Skin epidermis (tissue), 12 donors: ENCODE measurements around the gene LYPD6.

Source experiments
- H3K27ac ChIP-seq, 21 experiments: fragments of 200-600 bp; sonication (generic) in 11 of 21; one replicate each; pipeline ENCODE4 v1.5.0; 2020; ENCODE audit warnings: mild to moderate bottlenecking in 3 of 21, inconsistent platforms in 2 of 21, moderate library complexity in 2 of 21
- H3K4me3 ChIP-seq, 7 experiments: fragments of 200-600 bp; sonication (generic) in 2 of 7; one replicate each; pipeline ENCODE4 v1.5.0; 2020; ENCODE audit warnings: inconsistent platforms in 2 of 7, mild to moderate bottlenecking in 2 of 7, moderate library complexity in 1 of 7

LYPD6 gene

DNA sequence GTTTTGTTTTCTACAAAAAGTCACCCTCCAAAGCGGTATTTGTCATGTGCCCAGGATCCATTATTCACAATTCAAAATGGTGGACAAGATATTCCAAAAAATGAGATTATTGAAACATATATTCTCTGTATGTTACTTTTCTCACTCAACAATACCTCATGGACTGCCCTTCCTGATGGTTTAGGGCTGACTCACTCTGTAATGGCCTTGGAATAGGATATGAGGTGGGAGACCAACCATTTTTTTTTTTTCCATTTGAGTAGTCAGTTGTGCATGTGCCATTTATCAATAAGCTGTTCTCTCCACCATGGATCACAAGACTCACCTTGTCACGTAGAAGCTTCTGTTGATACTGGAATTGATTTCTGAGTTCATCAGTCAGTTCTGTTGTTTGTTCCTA is 64.5 kb downstream of the LYPD6 start:
- H3K4me3 ChIP-seq, result no peak overlapping the region
- no peak overlapping the region for H3K27ac ChIP-seq

GRCh38 chr2:149399934-149400615 is 69.7 kb downstream of the LYPD6 start:
- H3K4me3 ChIP-seq, result no peak overlapping the region
- no peak overlapping the region for H3K27ac ChIP-seq

GRCh38 chr2:149400997-149401396 is 70.6 kb downstream of the LYPD6 start:
- no peak overlapping the region for H3K27ac ChIP-seq

DNA sequence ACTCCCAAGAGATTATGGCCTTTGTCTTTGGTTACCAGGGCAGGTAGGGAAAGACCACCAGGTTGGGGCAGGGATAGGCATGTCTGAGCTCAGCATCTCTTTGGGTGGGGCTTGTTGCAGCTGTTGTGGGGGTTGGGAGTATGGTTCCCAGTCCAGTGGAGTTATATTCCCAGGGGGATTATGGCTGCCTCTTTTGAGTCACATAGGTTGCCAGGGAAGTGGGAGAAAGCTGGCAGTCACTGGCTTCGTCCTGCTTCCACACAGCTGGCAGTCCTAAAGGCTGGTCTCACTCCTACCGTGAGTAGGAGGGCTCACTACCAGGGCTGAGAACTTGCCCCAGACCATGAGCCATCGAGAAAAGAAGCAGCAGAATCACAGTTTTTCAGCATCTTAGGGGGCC is 79.1 kb downstream of the LYPD6 start:
- Histone ChIP-seq H3K4me3 (no peak overlapping the region), H3K27ac (no peak overlapping the region)

More at GRCh38 chr2:149400997-149401396, 70.6 kb downstream of the LYPD6 start:
- no peak overlapping the region for H3K4me3 ChIP-seq

- H3K27ac ChIP-seq, result no peak overlapping the region
These were observed 80.5 kb downstream of the LYPD6 start for GRCh38 chr2:149410701-149411484.

GRCh38 chr2:149413487-149413886 is 83.1 kb downstream of the LYPD6 start:
- Histone ChIP-seq H3K27ac (no peak overlapping the region), H3K4me3 (no peak overlapping the region)

More at GRCh38 chr2:149410701-149411484, 80.5 kb downstream of the LYPD6 start:
- H3K4me3 ChIP-seq, result no peak overlapping the region

- Histone ChIP-seq H3K27ac (no peak overlapping the region), H3K4me3 (no peak overlapping the region)
These were observed 84.7 kb downstream of the LYPD6 start for GRCh38 chr2:149415086-149415485.

DNA sequence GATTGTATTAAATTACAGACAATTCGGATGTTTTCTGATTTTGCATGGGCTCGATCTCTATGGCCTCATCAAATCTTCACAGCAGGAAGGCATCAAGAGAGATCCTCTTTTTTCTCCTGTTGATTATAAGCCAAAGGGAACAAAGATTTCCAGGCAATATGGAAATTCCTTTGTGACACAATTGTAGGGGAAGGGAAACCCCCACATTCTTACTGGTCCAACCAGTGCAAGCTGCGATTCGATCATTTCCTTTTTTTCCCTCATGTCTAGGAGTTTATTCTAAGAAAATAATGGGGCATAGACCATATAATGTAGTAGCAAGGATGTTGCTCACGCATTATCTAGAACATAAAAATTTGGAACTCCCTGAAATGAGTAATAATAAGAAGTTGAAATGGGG is 87.7 kb downstream of the LYPD6 start:
- Histone ChIP-seq H3K27ac (no peak overlapping the region), H3K4me3 (no peak overlapping the region)

DNA sequence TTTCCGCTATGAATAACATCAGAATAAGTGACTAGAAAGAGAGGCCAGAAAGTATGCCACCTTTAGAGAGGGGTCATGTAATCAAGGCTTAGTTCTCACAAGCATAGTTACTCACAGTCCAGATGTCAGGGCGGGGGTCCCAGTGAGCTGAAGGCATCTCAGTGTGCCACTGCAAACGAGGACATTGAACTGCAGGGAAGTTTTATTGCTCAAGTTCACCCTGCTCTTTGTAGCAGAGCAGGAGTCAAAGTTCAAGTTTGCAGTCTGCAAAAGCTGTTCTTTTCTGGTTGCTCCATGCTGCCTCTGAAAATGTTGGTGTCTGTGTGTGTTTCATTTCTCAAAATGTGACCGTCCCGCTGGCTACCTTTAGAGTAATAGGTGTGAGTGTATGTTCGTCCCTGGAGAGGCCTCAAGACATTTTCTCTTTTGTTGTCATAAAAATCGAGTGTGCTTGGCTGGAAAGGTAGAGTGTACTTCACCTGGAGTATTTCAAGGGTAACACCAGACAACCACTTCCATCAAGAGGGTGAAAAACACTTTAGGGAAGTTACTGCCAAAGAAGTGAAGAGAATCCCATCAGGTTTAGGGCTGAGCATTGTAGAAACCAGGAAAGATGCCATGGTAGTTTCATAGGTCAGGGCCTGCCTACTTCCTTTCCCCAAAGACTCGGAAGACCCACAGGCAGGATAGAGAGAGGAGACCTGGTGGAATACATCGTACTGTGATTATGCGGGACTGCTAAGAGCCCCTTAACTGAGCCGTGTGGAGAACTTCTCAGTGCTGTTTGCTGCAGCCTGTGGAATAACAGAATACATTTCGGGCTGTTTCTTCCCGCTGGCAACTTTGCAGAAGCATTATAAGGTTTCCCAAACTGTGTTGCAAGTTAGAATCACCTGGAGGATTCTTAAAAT is 89.9 kb downstream of the LYPD6 start:
- H3K27ac ChIP-seq, result no peak overlapping the region
- no peak overlapping the region for H3K4me3 ChIP-seq

DNA sequence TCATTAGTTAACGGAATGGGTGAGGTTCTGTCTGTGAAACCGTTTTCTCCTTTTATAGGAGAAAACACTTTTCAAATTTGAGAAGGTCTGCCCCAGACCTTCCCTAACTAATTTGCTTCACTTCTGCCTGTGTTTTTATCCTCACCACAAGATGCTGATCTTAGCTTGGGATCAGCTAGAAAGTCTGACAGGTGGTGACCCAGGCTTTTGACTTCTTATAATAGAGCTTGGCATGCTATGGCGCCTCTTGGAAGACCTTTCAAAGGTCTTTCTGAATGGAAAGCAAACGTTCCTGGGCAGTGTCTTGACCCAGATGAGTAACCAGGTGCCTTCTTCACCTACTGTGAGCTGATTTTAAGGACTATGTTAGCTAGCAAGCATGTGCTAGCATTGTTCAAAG is 91.4 kb downstream of the LYPD6 start:
- no peak overlapping the region for H3K4me3 ChIP-seq
- no peak overlapping the region for H3K27ac ChIP-seq

- H3K4me3 ChIP-seq, result no peak overlapping the region
- no peak overlapping the region for H3K27ac ChIP-seq
These were observed 92.1 kb downstream of the LYPD6 start for GRCh38 chr2:149422337-149422990.

- Histone ChIP-seq H3K4me3 (no peak overlapping the region), H3K27ac (no peak overlapping the region)
These were observed 92.6 kb downstream of the LYPD6 start for GRCh38 chr2:149422991-149423338.

DNA sequence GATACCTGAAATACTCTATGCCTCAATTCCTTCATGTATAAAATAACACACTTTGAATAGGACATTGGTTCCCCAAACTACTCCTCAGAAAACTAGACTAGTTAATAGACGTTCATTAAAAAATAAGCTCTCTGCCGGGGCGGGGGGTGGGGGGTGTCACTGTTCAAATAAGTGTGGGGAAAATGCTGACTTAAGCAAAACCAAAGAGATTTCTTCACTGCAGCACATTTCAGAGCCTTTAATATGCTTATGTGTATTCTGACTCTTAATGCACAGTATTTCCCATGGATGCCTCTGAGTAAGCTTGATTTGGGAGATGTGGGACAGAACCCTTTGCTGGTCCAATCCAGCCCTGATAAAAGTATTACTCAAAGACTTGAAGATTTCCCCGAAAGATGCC is 93.2 kb downstream of the LYPD6 start:
- no peak overlapping the region for H3K27ac ChIP-seq

DNA sequence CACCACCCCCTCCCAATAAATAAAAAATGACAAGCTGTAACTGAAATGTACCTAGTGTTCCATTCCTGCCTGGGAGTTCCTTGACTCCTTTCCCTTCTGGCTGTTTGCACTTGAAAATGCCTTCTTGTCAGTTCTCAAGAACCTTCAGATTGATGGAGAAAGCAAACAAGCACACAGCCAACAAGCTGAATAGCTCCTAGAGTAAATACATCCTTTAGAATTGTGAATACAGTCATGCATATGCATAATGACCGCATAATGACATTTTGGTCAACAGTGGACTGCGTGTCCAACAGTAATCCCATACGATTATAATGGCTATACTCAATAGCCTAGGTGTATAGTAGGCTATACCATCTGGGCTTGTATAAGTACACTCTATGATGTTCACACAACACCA is 97.0 kb downstream of the LYPD6 start:
- no peak overlapping the region for H3K27ac ChIP-seq
- no peak overlapping the region for H3K4me3 ChIP-seq

More for the DNA sequence above, 93.2 kb downstream of the LYPD6 start:
- H3K4me3 ChIP-seq, result no peak overlapping the region

DNA sequence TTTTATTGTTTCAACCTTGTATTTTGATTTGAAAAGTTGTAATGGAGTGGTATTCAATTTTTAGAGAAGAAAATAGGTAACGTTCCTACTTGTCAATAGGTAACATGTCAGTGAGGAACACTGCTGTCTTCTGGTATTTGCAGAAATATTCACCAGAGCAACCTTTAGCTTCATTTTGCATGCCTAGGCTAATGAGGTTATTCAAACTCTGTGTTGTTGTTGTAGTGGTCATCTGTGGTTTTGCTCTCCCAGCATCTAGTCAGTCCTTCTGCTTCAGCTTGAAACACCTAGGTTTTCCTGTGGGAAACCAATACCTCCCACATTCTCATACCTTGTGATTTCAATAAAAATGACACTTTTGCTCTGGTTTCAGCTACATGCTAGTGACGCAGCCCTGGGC is 98.4 kb downstream of the LYPD6 start:
- H3K27ac ChIP-seq, result no peak overlapping the region
- no peak overlapping the region for H3K4me3 ChIP-seq

DNA sequence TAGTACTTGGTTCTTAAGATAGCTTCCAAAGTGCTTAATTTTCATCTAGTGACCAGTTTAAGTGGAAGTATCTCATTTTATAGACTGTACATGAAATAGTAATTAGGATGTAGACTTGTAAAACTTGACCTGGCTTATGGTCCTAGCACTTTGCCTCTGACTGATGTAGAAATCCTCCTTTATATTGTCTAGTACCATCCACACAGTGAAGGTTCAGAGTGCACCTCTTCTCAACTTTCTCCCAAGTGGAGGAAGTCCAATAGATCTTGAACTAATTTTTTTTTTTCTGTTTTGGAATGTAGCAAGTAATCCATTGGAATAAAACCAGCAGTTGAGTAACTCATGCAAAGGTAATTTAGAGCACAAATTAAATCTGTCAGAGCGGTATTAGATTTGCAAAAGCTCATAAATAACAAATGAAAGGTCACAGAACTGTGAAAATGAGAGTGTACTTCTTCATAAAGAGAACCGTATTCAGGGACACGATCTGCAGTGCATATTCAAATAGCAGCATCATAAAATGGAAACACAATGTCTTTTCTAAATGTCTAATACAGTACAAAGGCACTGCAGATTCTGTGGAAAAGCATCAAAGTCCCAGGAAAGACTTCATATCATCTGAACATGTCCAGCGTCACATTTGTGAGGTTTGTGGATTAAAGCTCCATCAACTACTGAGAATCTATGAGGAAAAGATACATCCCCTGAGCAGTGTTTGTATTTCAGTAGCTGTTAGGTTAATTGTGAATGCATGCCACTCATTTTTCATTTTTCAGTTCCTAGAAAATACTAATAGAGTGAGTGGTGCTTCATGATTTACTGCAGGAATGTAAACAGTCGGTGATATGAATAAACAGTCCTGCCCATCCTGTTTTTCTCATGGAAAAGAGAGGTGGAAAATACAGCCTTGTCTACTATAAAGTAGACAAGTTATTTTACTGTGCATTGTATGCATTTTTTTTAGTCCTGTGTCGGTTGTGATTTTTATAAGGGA is 100.7 kb downstream of the LYPD6 start:
- Histone ChIP-seq H3K4me3 (no peak overlapping the region), H3K27ac (no peak overlapping the region)

- Histone ChIP-seq H3K4me3 (no peak overlapping the region), H3K27ac (no peak overlapping the region)
These were observed 108.1 kb downstream of the LYPD6 start for GRCh38 chr2:149438330-149438960.

- Histone ChIP-seq H3K27ac (no peak overlapping the region), H3K4me3 (no peak overlapping the region)
These were observed 110.9 kb downstream of the LYPD6 start for GRCh38 chr2:149441255-149441654.
